HG03196 (cell line): ENCODE results near the gene ALDH1A2.
"Not testable (repeated sequence)": the region's sequence is repeated elsewhere in the genome, so short reads cannot be mapped to it uniquely, and the experiment has no call there.

Experiments
- ATAC-seq: cut with Tn5 transposase; IDR thresholded peaks from one replicate; pipeline ENCODE4 v1.9.1; 2021; ENCODE audit not compliant: unreplicated experiment

The ALDH1A2 gene

GRCh38 chr15:58069008-58069407 lies 3.5 kb upstream of the ALDH1A2 start:
- no peak for ATAC-seq

- no peak for ATAC-seq
Measured at GRCh38 chr15:58066042-58066867, 744 bp upstream of the ALDH1A2 start.

GRCh38 chr15:58064980-58065444 lies 499 bp downstream of the ALDH1A2 start:
- no peak for ATAC-seq

GRCh38 chr15:58064082-58064979 lies 1.2 kb downstream of the ALDH1A2 start:
- no peak for ATAC-seq

GRCh38 chr15:58063614-58064013 lies 1.9 kb downstream of the ALDH1A2 start:
- no peak for ATAC-seq

GRCh38 chr15:58062983-58063382 lies 2.5 kb downstream of the ALDH1A2 start:
- ATAC-seq: no peak

GRCh38 chr15:58062175-58062574 lies 3.3 kb downstream of the ALDH1A2 start:
- ATAC-seq: no peak

GRCh38 chr15:58060575-58060974 lies 4.9 kb downstream of the ALDH1A2 start:
- no peak for ATAC-seq

- no peak for ATAC-seq
Measured at GRCh38 chr15:58058729-58059128, 6.8 kb downstream of the ALDH1A2 start.

- no peak for ATAC-seq
Measured at GRCh38 chr15:58058073-58058472, 7.4 kb downstream of the ALDH1A2 start.

- no peak for ATAC-seq
Measured at GRCh38 chr15:58057559-58057958, 8.0 kb downstream of the ALDH1A2 start.

- ATAC-seq: no peak
Measured at GRCh38 chr15:58056015-58056414, 9.5 kb downstream of the ALDH1A2 start.

GRCh38 chr15:58053315-58054153 lies 12.0 kb downstream of the ALDH1A2 start:
- no peak for ATAC-seq

GRCh38 chr15:58052334-58052733 lies 13.2 kb downstream of the ALDH1A2 start:
- ATAC-seq: no peak

- no peak for ATAC-seq
Measured at GRCh38 chr15:58049520-58050227, 15.8 kb downstream of the ALDH1A2 start.

GRCh38 chr15:58048261-58048660 lies 17.2 kb downstream of the ALDH1A2 start:
- no peak for ATAC-seq

- ATAC-seq: no peak
Measured at GRCh38 chr15:58047149-58047548, 18.4 kb downstream of the ALDH1A2 start.

GRCh38 chr15:58046467-58046866 lies 19.0 kb downstream of the ALDH1A2 start:
- ATAC-seq: no peak

- ATAC-seq: not testable (repeated sequence)
Measured at GRCh38 chr15:58045376-58045775, 20.1 kb downstream of the ALDH1A2 start.

GRCh38 chr15:58044551-58044950 lies 21.0 kb downstream of the ALDH1A2 start:
- no peak for ATAC-seq
